Hepatocyte (in vitro differentiated cells): ENCODE measurements around the gene RIT1. TPM values are rescaled to one million over a fixed set of nuclear protein-coding genes. Genes with fewer than 3 reads are reported as not detected.

Experiments
- DNase-seq: peaks from one replicate; pipeline ENCODE4 v3.0.0-alpha.2; 2016; ENCODE audit warnings: low spot score
- H2AFZ ChIP-seq: fragments of 200-600 bp; sonication (generic); 2 replicates; pipeline ENCODE4 v1.6.0; 2016; ENCODE audit warnings: antibody characterized with exemption, mild to moderate bottlenecking
- H3K27ac ChIP-seq: fragments of 200-600 bp; sonication (generic); 2 replicates; pipeline ENCODE4 v1.5.1; 2016; ENCODE audit warnings: mild to moderate bottlenecking
- H3K27me3 ChIP-seq: fragments of 200-600 bp; sonication (generic); 2 replicates; pipeline ENCODE4 v1.6.1; 2016
- H3K36me3 ChIP-seq: fragments of 200-600 bp; sonication (generic); replicated peaks from 2 replicates; pipeline ENCODE4 v1.5.1; 2016; ENCODE audit warnings: low read depth; ENCODE audit not compliant: insufficient read depth
- H3K4me1 ChIP-seq: fragments of 200-600 bp; sonication (generic); 2 replicates; pipeline ENCODE4 v1.5.1; 2016; ENCODE audit warnings: mild to moderate bottlenecking, moderate library complexity; ENCODE audit not compliant: insufficient read depth
- H3K4me2 ChIP-seq: fragments of 200-600 bp; sonication (generic); 2 replicates; pipeline ENCODE4 v1.6.0; 2016
- H3K4me3 ChIP-seq: fragments of 200-600 bp; sonication (generic); 2 replicates; pipeline ENCODE4 v1.5.1; 2016; ENCODE audit warnings: mild to moderate bottlenecking
- H3K79me2 ChIP-seq: fragments of 200-600 bp; sonication (generic); 2 replicates; pipeline ENCODE4 v1.6.0; 2017; ENCODE audit warnings: mild to moderate bottlenecking
- H3K9me2 ChIP-seq: fragments of 200-600 bp; sonication (generic); replicated peaks from 2 replicates; pipeline ENCODE4 v1.6.0; 2017; ENCODE audit warnings: mild to moderate bottlenecking; ENCODE audit not compliant: insufficient read depth
- H3K9me3 ChIP-seq: fragments of 200-600 bp; sonication (generic); 2 replicates; pipeline ENCODE4 v1.5.1; 2016; ENCODE audit warnings: low read depth, mild to moderate bottlenecking
- H4K20me1 ChIP-seq: fragments of 200-600 bp; sonication (generic); 2 replicates; pipeline ENCODE4 v1.6.0; 2016; ENCODE audit warnings: mild to moderate bottlenecking; ENCODE audit not compliant: insufficient read depth, poor library complexity, severe bottlenecking
- CTCF ChIP-seq: fragments of 200-600 bp; sonication (generic); IDR thresholded peaks from 2 replicates; pipeline ENCODE4 v1.5.1; 2016; ENCODE audit warnings: antibody characterized with exemption, mild to moderate bottlenecking; ENCODE audit not compliant: poor library complexity
- EZH2 ChIP-seq: fragments of 200-600 bp; sonication (generic); IDR thresholded peaks from 2 replicates; pipeline ENCODE4 v1.6.1; 2016; ENCODE audit warnings: antibody characterized with exemption, mild to moderate bottlenecking, borderline replicate concordance
- EZH2phosphoT487 ChIP-seq: fragments of 200-600 bp; sonication (generic); IDR thresholded peaks from one replicate; pipeline ENCODE4 v1.6.1; 2018; ENCODE audit warnings: antibody characterized with exemption, mild to moderate bottlenecking, low read depth, moderate library complexity; ENCODE audit not compliant: unreplicated experiment, severe bottlenecking
- WGBS: methylation state at CpG from one replicate; pipeline ENCODE4 v1.1.6; 2016; ENCODE audit warnings: low lambda C conversion rate; ENCODE audit errors: missing lambda C conversion rate; 5-methylcytosine and 5-hydroxymethylcytosine counted together
- polyA plus RNA-seq: library from polyadenylated mRNA; unstranded; fragments of >200 nt; fragmentation: Nextera tagmentation; extraction: Ambion mirVana; gene quantifications from 2 replicates; pipeline ENCODE4 v1.2.1, GENCODE V29; 2016
- total RNA-seq: library from RNA; depleted of rRNA; stranded (reverse); fragments of >200 nt; gene quantifications from 2 replicates; pipeline ENCODE4 v1.2.3, GENCODE V29; 2014

Gene RIT1
- total and polyA plus RNA-seq, 2 experiments from 2014 or later = 17.6 to 33.5 TPM

- Histone ChIP-seq H3K4me2 (peak overlapping the region; percentile 51), H2AFZ (peak overlapping the region; percentile 3), H3K36me3 (no peaks in the 10 kb centered on the region), H3K79me2 (no peaks in the 10 kb centered on the region), H3K9me2 (no peaks in the 10 kb centered on the region), H3K27ac (peak overlapping the region; percentile 16), H4K20me1 (no peaks in the 10 kb centered on the region), H3K27me3 (no peaks in the 10 kb centered on the region), H3K4me1 (peaks cover 10% of the 10 kb centered on the region), H3K9me3 (no peaks in the 10 kb centered on the region), H3K4me3 (no peak overlapping the region)
- no peak for DNase-seq
- 64% methylated on average over 9 of the region's 9 CpGs for WGBS
- TF ChIP-seq CTCF (no peak), EZH2 (no peak), EZH2phosphoT487 (no peak)
These were observed 26.9 kb downstream of the RIT1 start for GRCh38 chr1:155884031-155884960.

GRCh38 chr1:155882766-155883165 is 28.4 kb downstream of the RIT1 start:
- peaks cover 10% of the 10 kb centered on the region for H3K4me1 ChIP-seq
- H3K36me3 ChIP-seq = no peaks in the 10 kb centered on the region
- no peak overlapping the region for H3K27ac ChIP-seq
- no peak overlapping the region for H3K4me3 ChIP-seq
- H4K20me1 ChIP-seq = no peaks in the 10 kb centered on the region
- H2AFZ ChIP-seq = no peak overlapping the region
- no peak for TF ChIP-seq CTCF
- TF ChIP-seq EZH2 = no peak
- no peak for TF ChIP-seq EZH2phosphoT487
- 73% methylated on average over 2 of the region's 2 CpGs for WGBS
- H3K79me2 ChIP-seq = no peaks in the 10 kb centered on the region
- H3K9me3 ChIP-seq = no peaks in the 10 kb centered on the region
- no peak for DNase-seq
- H3K9me2 ChIP-seq = no peaks in the 10 kb centered on the region
- H3K4me2 ChIP-seq = no peak overlapping the region
- H3K27me3 ChIP-seq = no peaks in the 10 kb centered on the region

- no peak for DNase-seq
- H3K27me3 ChIP-seq = no peaks in the 10 kb centered on the region
- no peaks in the 10 kb centered on the region for H3K79me2 ChIP-seq
- H3K9me3 ChIP-seq = no peaks in the 10 kb centered on the region
- H3K4me3 ChIP-seq = no peak overlapping the region
- H3K9me2 ChIP-seq = no peaks in the 10 kb centered on the region
- H2AFZ ChIP-seq = no peak overlapping the region
- H3K4me2 ChIP-seq = no peak overlapping the region
- no peaks in the 10 kb centered on the region for H3K36me3 ChIP-seq
- peaks cover 10% of the 10 kb centered on the region for H3K4me1 ChIP-seq
- no peaks in the 10 kb centered on the region for H4K20me1 ChIP-seq
- TF ChIP-seq CTCF (no peak), EZH2 (no peak), EZH2phosphoT487 (no peak)
- no peak overlapping the region for H3K27ac ChIP-seq
These were observed 28.9 kb downstream of the RIT1 start for GRCh38 chr1:155882235-155882634.
